SU-DHL-6 (cell line): ENCODE data around the gene BRI3.

Experiments used
- H2AFZ ChIP-seq: fragments of 200-600 bp; sonication (generic); 2 replicates; pipeline ENCODE4 v1.6.1; 2014; ENCODE audit warnings: low read depth, mild to moderate bottlenecking, moderate library complexity, mixed read lengths, antibody characterized with exemption, low read length; ENCODE audit not compliant: severe bottlenecking
- H3F3A ChIP-seq: fragments of 200-600 bp; shearing (Covaris generic); 2 replicates; pipeline ENCODE4 v1.6.0; 2016; ENCODE audit warnings: antibody characterized with exemption, mild to moderate bottlenecking; ENCODE audit not compliant: insufficient read depth
- H3K27ac ChIP-seq: fragments of 200-600 bp; sonication (generic); 2 replicates; pipeline ENCODE4 v1.5.1; 2016; ENCODE audit warnings: low read depth, mild to moderate bottlenecking, low read length, moderate library complexity, mixed read lengths
- H3K27me3 ChIP-seq: fragments of 200-600 bp; sonication (generic), shearing (Covaris generic); 2 replicates; pipeline ENCODE4 v1.6.0; 2014; ENCODE audit warnings: mild to moderate bottlenecking, low read length
- H3K36me3 ChIP-seq: fragments of 200-600 bp; sonication (generic); 2 replicates; pipeline ENCODE4 v1.6.1; 2014; ENCODE audit warnings: mild to moderate bottlenecking, low read length, mixed read lengths
- H3K4me2 ChIP-seq: fragments of 300-600, 200-600 bp; shearing (Covaris generic), sonication (generic); 2 replicates; pipeline ENCODE4 v1.6.0; 2014; ENCODE audit warnings: low read length, low read depth, mild to moderate bottlenecking; ENCODE audit not compliant: poor library complexity, severe bottlenecking
- H3K4me3 ChIP-seq: fragments of 200-600 bp; sonication (generic); 2 replicates; pipeline ENCODE4 v1.5.1; 2014; ENCODE audit warnings: antibody characterized with exemption, low read length, mild to moderate bottlenecking, mixed read lengths; ENCODE audit not compliant: insufficient read depth, poor library complexity, severe bottlenecking
- H3K79me2 ChIP-seq: fragments of 200-600 bp; sonication (generic); 2 replicates; pipeline ENCODE4 v1.6.1; 2014; ENCODE audit warnings: mild to moderate bottlenecking, low read length, moderate library complexity; ENCODE audit not compliant: insufficient read depth
- H3K9ac ChIP-seq: fragments of 200-600 bp; sonication (generic); 2 replicates; pipeline ENCODE4 v1.7.0; 2014; ENCODE audit warnings: mild to moderate bottlenecking, low read length
- H3K9me2 ChIP-seq: fragments of 200-600 bp; sonication (generic); replicated peaks from 2 replicates; pipeline ENCODE4 v1.6.1; 2014; ENCODE audit warnings: low read length; ENCODE audit not compliant: insufficient read depth
- H3K9me3 ChIP-seq: fragments of 200-600 bp; sonication (generic); 2 replicates; pipeline ENCODE4 v1.6.1; 2014; ENCODE audit warnings: low read length, mixed read lengths; ENCODE audit not compliant: insufficient read depth
- H4K20me1 ChIP-seq: fragments of 200-600 bp; sonication (generic); 2 replicates; pipeline ENCODE4 v1.6.1; 2014; ENCODE audit warnings: low read depth, mild to moderate bottlenecking, antibody characterized with exemption, low read length, moderate library complexity, mixed read lengths
- EZH2phosphoT487 ChIP-seq: fragments of 200-600 bp; sonication (generic), shearing (Covaris generic); conservative IDR thresholded peaks from 2 replicates; pipeline ENCODE4 v1.6.1; 2018; ENCODE audit warnings: mild to moderate bottlenecking, antibody characterized with exemption, low read length, moderate library complexity, mixed read lengths
- TF ChIP-seq, protein P1 (sequence below): fragments of 200-600 bp; sonication (generic); IDR thresholded peaks from one replicate; pipeline ENCODE4 v1.5.1; 2017; ENCODE audit warnings: antibody characterized with exemption, mild to moderate bottlenecking, low read length, moderate library complexity; ENCODE audit not compliant: insufficient read depth, poor library complexity, severe bottlenecking

Gene BRI3

DNA sequence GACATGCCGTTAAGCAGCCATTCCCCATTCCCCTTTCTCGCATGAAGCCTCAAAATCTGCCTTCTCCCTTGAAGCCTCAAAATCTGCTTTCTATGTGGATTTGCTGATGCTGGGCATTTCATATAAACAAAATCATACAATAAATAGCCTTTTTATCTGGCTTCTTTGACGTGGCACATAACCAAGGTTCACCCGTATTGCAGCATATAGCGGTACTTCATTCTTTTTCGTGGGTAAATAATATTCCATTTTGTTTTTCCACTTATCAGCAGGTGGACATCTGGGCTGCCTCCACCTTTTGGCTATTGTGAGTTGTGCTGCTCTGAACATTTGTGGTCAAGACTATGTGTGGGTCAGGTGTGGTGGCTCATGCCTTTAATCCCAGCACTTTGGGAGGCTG lies 57.0 kb downstream of the BRI3 start:
- H3K79me2 ChIP-seq: no peaks in the 10 kb centered on the region
- H3K9me3 ChIP-seq: no peaks in the 10 kb centered on the region; the same call in 1 of the 2 replicates
- H3K27me3 ChIP-seq: no peaks in the 10 kb centered on the region
- H3K36me3 ChIP-seq: no peaks in the 10 kb centered on the region
- no peak overlapping the region for H2AFZ ChIP-seq
- no peak overlapping the region for H3K9ac ChIP-seq
- no peaks in the 10 kb centered on the region for H3F3A ChIP-seq
- H3K4me2 ChIP-seq: no peak overlapping the region
- TF ChIP-seq, protein P1, sequence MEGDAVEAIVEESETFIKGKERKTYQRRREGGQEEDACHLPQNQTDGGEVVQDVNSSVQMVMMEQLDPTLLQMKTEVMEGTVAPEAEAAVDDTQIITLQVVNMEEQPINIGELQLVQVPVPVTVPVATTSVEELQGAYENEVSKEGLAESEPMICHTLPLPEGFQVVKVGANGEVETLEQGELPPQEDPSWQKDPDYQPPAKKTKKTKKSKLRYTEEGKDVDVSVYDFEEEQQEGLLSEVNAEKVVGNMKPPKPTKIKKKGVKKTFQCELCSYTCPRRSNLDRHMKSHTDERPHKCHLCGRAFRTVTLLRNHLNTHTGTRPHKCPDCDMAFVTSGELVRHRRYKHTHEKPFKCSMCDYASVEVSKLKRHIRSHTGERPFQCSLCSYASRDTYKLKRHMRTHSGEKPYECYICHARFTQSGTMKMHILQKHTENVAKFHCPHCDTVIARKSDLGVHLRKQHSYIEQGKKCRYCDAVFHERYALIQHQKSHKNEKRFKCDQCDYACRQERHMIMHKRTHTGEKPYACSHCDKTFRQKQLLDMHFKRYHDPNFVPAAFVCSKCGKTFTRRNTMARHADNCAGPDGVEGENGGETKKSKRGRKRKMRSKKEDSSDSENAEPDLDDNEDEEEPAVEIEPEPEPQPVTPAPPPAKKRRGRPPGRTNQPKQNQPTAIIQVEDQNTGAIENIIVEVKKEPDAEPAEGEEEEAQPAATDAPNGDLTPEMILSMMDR: no peak
- TF ChIP-seq EZH2phosphoT487: no peak
- H3K27ac ChIP-seq: no peak overlapping the region
- no peaks in the 10 kb centered on the region for H3K9me2 ChIP-seq
- no peak overlapping the region for H3K4me3 ChIP-seq
- H4K20me1 ChIP-seq: no peaks in the 10 kb centered on the region

DNA sequence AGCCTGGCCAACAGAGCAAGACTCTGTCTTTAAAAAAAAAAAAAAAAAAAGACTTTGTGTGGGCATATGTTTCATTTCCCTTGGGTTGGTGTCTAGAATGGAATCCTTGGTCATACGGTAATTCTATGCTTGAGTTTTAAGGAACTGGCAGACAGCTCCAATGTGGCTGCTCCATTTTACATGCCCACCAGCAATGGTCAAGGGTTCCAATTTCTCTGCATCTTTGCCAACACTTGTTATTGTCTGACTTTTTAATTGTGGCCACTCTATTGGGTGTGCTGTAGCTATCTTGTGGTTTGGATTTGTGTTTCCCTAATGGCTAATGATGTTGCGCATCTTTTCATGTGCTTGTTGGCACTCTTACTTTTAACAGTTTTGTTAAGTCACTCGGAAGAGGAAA lies 57.6 kb downstream of the BRI3 start:
- Histone ChIP-seq H4K20me1 (no peaks in the 10 kb centered on the region), H3F3A (no peaks in the 10 kb centered on the region), H3K9me3 (no peaks in the 10 kb centered on the region; the same call in 1 of the 2 replicates), H3K36me3 (no peaks in the 10 kb centered on the region), H2AFZ (no peak overlapping the region), H3K79me2 (no peaks in the 10 kb centered on the region), H3K27ac (no peak overlapping the region), H3K4me2 (no peak overlapping the region), H3K27me3 (no peaks in the 10 kb centered on the region), H3K4me3 (no peak overlapping the region), H3K9me2 (no peaks in the 10 kb centered on the region), H3K9ac (no peak overlapping the region)
- TF ChIP-seq, protein P1: no peak
- no peak for TF ChIP-seq EZH2phosphoT487

DNA sequence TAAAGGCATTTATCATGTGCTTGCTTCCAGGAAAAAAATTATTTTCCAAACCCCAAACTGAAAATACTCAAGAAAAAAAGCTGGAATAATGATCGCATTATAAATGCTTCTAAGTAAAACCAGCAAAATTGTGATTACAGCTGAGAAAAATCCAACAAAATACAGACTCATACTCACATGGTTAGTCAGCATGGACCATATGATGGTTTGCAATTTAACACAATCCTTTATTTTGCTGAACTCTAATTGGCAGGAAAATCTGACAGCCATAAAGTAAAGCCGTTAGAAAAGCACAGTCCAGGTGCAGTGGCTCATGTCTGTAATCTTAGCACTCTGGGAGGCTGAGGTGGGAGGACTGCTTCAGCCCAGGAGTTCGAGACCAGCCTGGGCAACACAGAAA lies 59.6 kb downstream of the BRI3 start:
- Histone ChIP-seq H3F3A (no peaks in the 10 kb centered on the region), H3K9ac (no peak overlapping the region), H3K79me2 (no peaks in the 10 kb centered on the region), H3K9me3 (no peaks in the 10 kb centered on the region; the same call in 1 of the 2 replicates), H3K27me3 (no peaks in the 10 kb centered on the region; the same call in 1 of the 2 replicates), H3K9me2 (no peaks in the 10 kb centered on the region), H3K4me3 (no peak overlapping the region), H3K4me2 (no peak overlapping the region), H3K36me3 (no peaks in the 10 kb centered on the region), H2AFZ (no peak overlapping the region), H4K20me1 (no peaks in the 10 kb centered on the region), H3K27ac (no peak overlapping the region)
- TF ChIP-seq EZH2phosphoT487: no peak
- TF ChIP-seq, protein P1: no peak
